ENCODE results near the gene C1orf122. TPM values are rescaled to one million over a fixed set of nuclear protein-coding genes. Genes with fewer than 3 reads are reported as not detected.

Gene C1orf122
- total RNA-seq, 2 donors from 2014 or later: 141 to 170 TPM

DNA sequence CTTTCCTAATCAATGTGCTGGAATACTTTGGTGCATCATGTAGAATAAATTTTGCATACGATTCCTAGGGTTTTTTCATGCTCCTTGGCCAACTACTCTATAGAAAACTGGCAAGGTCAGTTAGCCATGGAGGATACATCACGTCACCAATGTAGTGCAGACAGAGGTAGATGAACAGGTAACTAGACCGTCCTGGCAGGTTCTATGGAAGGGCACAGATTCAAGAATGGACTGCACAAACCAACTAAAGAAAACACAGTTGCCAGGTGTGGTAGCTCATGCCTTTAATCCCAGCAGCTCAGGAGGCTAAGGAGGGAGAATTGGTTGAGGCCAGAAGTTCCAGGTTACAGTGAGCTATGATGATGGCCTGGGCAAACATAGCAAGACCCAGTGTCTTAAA lies 41.9 kb downstream of the C1orf122 start:
- WGBS: 86% methylated on average over 3 of the region's 3 CpGs

DNA sequence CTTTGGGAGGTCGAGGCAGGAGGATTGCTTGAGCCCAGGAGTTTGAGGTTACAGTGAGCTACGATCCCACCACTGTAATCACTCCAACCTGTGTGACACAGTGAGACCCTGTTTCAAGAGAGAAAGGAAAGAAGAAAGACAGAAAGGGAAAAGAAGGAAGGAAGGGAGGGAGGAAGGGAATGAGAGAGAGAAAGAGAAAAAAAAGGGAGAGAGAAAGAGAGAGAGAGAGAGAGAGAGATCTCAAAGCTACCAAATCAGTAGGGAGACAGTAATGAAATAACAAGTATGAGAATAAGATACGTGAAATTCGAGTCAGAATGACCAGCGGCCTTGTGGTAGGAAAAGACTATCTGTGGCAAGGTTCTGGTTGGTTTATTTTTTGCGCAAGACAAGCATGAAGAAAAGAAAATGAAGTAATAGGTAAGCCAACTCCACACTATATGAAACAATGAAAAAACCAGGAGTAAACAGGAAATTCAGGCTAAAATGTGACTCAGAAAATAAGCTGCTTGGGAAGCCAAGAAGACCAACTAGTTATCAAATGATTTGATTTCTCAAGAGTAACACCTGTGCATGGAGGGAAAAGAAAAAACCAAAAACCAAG lies 42.9 kb downstream of the C1orf122 start:
- TF ChIP-seq CTCF (IDR thresholded peaks at IDR 0.05) (no peak), POLR2A (IDR thresholded peaks at IDR 0.05) (no peak), POLR2AphosphoS5 (IDR thresholded peaks at IDR 0.05) (no peak)
- no peak for DNase-seq (ENCODE audit: low spot score)
- Histone ChIP-seq H3K27ac (no peak overlapping the region), H3K4me1 (replicated peaks) (no peaks in the 10 kb centered on the region), H3K9me3 (no peaks in the 10 kb centered on the region), H3K36me3 (no peaks in the 10 kb centered on the region), H3K4me3 (no peak overlapping the region), H3K27me3 (replicated peaks; ENCODE audit: insufficient read depth) (no peaks in the 10 kb centered on the region)
- intact Hi-C loops (cut with DNase I): no loop called here
- 88% methylated on average over 6 of the region's 6 CpGs for WGBS

More for the DNA sequence above, 41.9 kb downstream of the C1orf122 start:
- Histone ChIP-seq H3K4me3 (no peak overlapping the region), H3K36me3 (no peaks in the 10 kb centered on the region), H3K27ac (no peak overlapping the region), H3K9me3 (no peaks in the 10 kb centered on the region), H3K27me3 (replicated peaks; ENCODE audit: insufficient read depth) (no peaks in the 10 kb centered on the region), H3K4me1 (replicated peaks) (no peaks in the 10 kb centered on the region)
- intact Hi-C loops (cut with DNase I): no loop called here
- TF ChIP-seq POLR2A (IDR thresholded peaks at IDR 0.05) (no peak), POLR2AphosphoS5 (IDR thresholded peaks at IDR 0.05) (no peak), CTCF (IDR thresholded peaks at IDR 0.05) (no peak)
- DNase-seq (ENCODE audit: low spot score): no peak

- H3K9me3 ChIP-seq: no peaks in the 10 kb centered on the region
- TF ChIP-seq POLR2AphosphoS5 (IDR thresholded peaks at IDR 0.05): no peak
- no peak for TF ChIP-seq POLR2A (IDR thresholded peaks at IDR 0.05)
- no peak for TF ChIP-seq CTCF (IDR thresholded peaks at IDR 0.05)
- H3K36me3 ChIP-seq: no peaks in the 10 kb centered on the region
- DNase-seq (ENCODE audit: low spot score): no peak
- H3K27me3 ChIP-seq (replicated peaks; ENCODE audit: insufficient read depth): no peaks in the 10 kb centered on the region
- intact Hi-C loops (cut with DNase I): no loop called here
- no peaks in the 10 kb centered on the region for H3K4me1 ChIP-seq (replicated peaks)
- H3K4me3 ChIP-seq: no peak overlapping the region
- H3K27ac ChIP-seq: no peak overlapping the region
Measured at GRCh38 chr1:37851262-37851661, 43.7 kb downstream of the C1orf122 start.

DNA sequence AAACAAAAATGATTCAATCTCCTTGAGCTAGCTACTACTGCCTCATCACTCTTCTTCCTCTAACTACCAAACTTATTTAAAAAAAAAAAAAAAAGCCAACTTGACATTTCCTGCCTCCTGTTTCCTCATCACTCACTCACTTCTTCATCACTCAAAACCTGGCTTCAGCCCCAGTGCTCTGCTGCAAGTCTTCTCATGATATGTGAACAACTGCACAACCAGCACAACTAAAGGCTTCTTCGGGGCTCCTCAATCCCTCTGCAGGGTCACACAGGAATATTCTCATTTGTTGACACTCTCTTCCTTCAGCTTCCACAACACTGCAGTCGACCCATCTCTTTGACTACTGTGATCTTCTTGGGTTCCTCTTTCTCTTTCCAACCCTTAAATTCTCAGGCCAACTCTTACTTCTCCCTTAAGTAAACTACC lies 44.2 kb downstream of the C1orf122 start:
- WGBS: 91% methylated on average over 2 of the region's 2 CpGs
- no peaks in the 10 kb centered on the region for H3K36me3 ChIP-seq
- H3K27me3 ChIP-seq (replicated peaks; ENCODE audit: insufficient read depth): no peaks in the 10 kb centered on the region
- DNase-seq (ENCODE audit: low spot score): no peak
- intact Hi-C loops (cut with DNase I): no loop called here
- H3K9me3 ChIP-seq: no peaks in the 10 kb centered on the region
- H3K4me3 ChIP-seq: no peak overlapping the region
- H3K27ac ChIP-seq: no peak overlapping the region
- TF ChIP-seq POLR2A (IDR thresholded peaks at IDR 0.05): no peak
- no peaks in the 10 kb centered on the region for H3K4me1 ChIP-seq (replicated peaks)

- DNase-seq (ENCODE audit: low spot score): no peak
- Histone ChIP-seq H3K27ac (no peak overlapping the region), H3K36me3 (no peaks in the 10 kb centered on the region), H3K9me3 (no peaks in the 10 kb centered on the region), H3K4me1 (replicated peaks) (peaks cover 1% of the 10 kb centered on the region), H3K4me3 (no peak overlapping the region), H3K27me3 (replicated peaks; ENCODE audit: insufficient read depth) (no peaks in the 10 kb centered on the region)
- TF ChIP-seq CTCF (IDR thresholded peaks at IDR 0.05) (no peak), POLR2AphosphoS5 (IDR thresholded peaks at IDR 0.05) (no peak), POLR2A (IDR thresholded peaks at IDR 0.05) (no peak)
- intact Hi-C loops (cut with DNase I): no loop called here
Measured at GRCh38 chr1:37853157-37853556, 45.6 kb downstream of the C1orf122 start.
